ENCODE results near the gene PXDC1. TPM values are rescaled to one million over a fixed set of nuclear protein-coding genes. Genes with fewer than 3 reads are reported as not detected.
A peak's percentile ranks its signal among the peaks of the same experiment; 100 is the strongest.
"Not testable (repeated sequence)": the region's sequence is repeated elsewhere in the genome, so short reads cannot be mapped to it uniquely, and the experiment has no call there.

Gene PXDC1
- total RNA-seq, 1 donor from 2014 or later, result 7.5 TPM

GRCh38 chr6:3756546-3756945 lies 5.0 kb upstream of the PXDC1 start:
- TF ChIP-seq CTCF (IDR thresholded peaks at IDR 0.05; ENCODE audit: partially characterized antibody, unreplicated experiment), result no peak
- no peak for DNase-seq
- peaks cover 6% of the 10 kb centered on the region for H3K27me3 Mint-ChIP-seq (ENCODE audit: unreplicated experiment)
- peak overlapping the region; percentile 96 for H3K27ac Mint-ChIP-seq (ENCODE audit: unreplicated experiment)
- H3K9me3 Mint-ChIP-seq (ENCODE audit: unreplicated experiment), result peaks cover 4% of the 10 kb centered on the region
- H3K4me1 Mint-ChIP-seq (ENCODE audit: low read depth, unreplicated experiment), result peaks cover 24% of the 10 kb centered on the region
- no peaks in the 10 kb centered on the region for H3K36me3 Mint-ChIP-seq (ENCODE audit: unreplicated experiment)
- H3K4me3 Mint-ChIP-seq (ENCODE audit: unreplicated experiment), result no peak overlapping the region

GRCh38 chr6:3755637-3756545 lies 4.4 kb upstream of the PXDC1 start:
- Mint-ChIP-seq H3K36me3 (ENCODE audit: unreplicated experiment) (no peaks in the 10 kb centered on the region), H3K4me1 (ENCODE audit: low read depth, unreplicated experiment) (peaks cover 24% of the 10 kb centered on the region), H3K4me3 (ENCODE audit: unreplicated experiment) (peak overlapping the region; percentile 12), H3K27me3 (ENCODE audit: unreplicated experiment) (peaks cover 6% of the 10 kb centered on the region), H3K27ac (ENCODE audit: unreplicated experiment) (peak overlapping the region; percentile 96), H3K9me3 (ENCODE audit: unreplicated experiment) (peaks cover 4% of the 10 kb centered on the region)
- no peak for DNase-seq
- no peak for TF ChIP-seq CTCF (IDR thresholded peaks at IDR 0.05; ENCODE audit: partially characterized antibody, unreplicated experiment)

- no peak for DNase-seq
- H3K27me3 Mint-ChIP-seq (ENCODE audit: unreplicated experiment), result peaks cover 6% of the 10 kb centered on the region
- no peak overlapping the region for H3K27ac Mint-ChIP-seq (ENCODE audit: unreplicated experiment)
- H3K4me1 Mint-ChIP-seq (ENCODE audit: low read depth, unreplicated experiment), result peaks cover 24% of the 10 kb centered on the region
- no peak for TF ChIP-seq CTCF (IDR thresholded peaks at IDR 0.05; ENCODE audit: partially characterized antibody, unreplicated experiment)
- no peak overlapping the region for H3K4me3 Mint-ChIP-seq (ENCODE audit: unreplicated experiment)
- H3K36me3 Mint-ChIP-seq (ENCODE audit: unreplicated experiment), result no peaks in the 10 kb centered on the region
- peaks cover 4% of the 10 kb centered on the region for H3K9me3 Mint-ChIP-seq (ENCODE audit: unreplicated experiment)
Measured at GRCh38 chr6:3754776-3755175, 3.3 kb upstream of the PXDC1 start.

GRCh38 chr6:3754032-3754725 lies 2.7 kb upstream of the PXDC1 start:
- H3K27ac Mint-ChIP-seq (ENCODE audit: unreplicated experiment), result not testable (repeated sequence)
- H3K4me1 Mint-ChIP-seq (ENCODE audit: low read depth, unreplicated experiment), result peaks cover 27% of the 10 kb centered on the region

GRCh38 chr6:3753228-3753835 lies 1.8 kb upstream of the PXDC1 start:
- H3K27ac Mint-ChIP-seq (ENCODE audit: unreplicated experiment), result peak overlapping the region; percentile 28
- peak overlapping the region; percentile 78 for H3K4me3 Mint-ChIP-seq (ENCODE audit: unreplicated experiment)
- H3K9me3 Mint-ChIP-seq (ENCODE audit: unreplicated experiment), result peaks cover 4% of the 10 kb centered on the region
- H3K36me3 Mint-ChIP-seq (ENCODE audit: unreplicated experiment), result no peaks in the 10 kb centered on the region
- DNase-seq, result no peak
- TF ChIP-seq CTCF (IDR thresholded peaks at IDR 0.05; ENCODE audit: partially characterized antibody, unreplicated experiment), result no peak
- H3K27me3 Mint-ChIP-seq (ENCODE audit: unreplicated experiment), result peaks cover 10% of the 10 kb centered on the region
- H3K4me1 Mint-ChIP-seq (ENCODE audit: low read depth, unreplicated experiment), result peaks cover 29% of the 10 kb centered on the region

More at GRCh38 chr6:3754032-3754725, 2.7 kb upstream of the PXDC1 start:
- H3K4me3 Mint-ChIP-seq (ENCODE audit: unreplicated experiment); H3K9me3 Mint-ChIP-seq (ENCODE audit: unreplicated experiment); DNase-seq; H3K27me3 Mint-ChIP-seq (ENCODE audit: unreplicated experiment); H3K36me3 Mint-ChIP-seq (ENCODE audit: unreplicated experiment): not testable (repeated sequence)
